GM19238 (cell line): ENCODE results near the gene ATP6V1C2.
A peak's percentile ranks its signal among the peaks of the same experiment; 100 is the strongest.

Experiments
- DNase-seq: peaks from one replicate; pipeline ENCODE4 v3.0.0; 2011; ENCODE audit warnings: low spot score; ENCODE audit not compliant: insufficient read length

Gene ATP6V1C2

GRCh38 chr2:10721396-10722251, at the start of gene ATP6V1C2:
ATP6V1C2 (plus strand) TSS chr2:10721630; CDS start chr2:10722850, 1,220 bp downstream.
- DNase-seq: peak; percentile 48

- DNase-seq: no peak
These were observed 46.3 kb upstream of the ATP6V1C2 start for GRCh38 chr2:10675131-10675530.

- no peak for DNase-seq
These were observed 43.2 kb upstream of the ATP6V1C2 start for GRCh38 chr2:10678225-10678624.

GRCh38 chr2:10680214-10680613, 41.2 kb upstream of the ATP6V1C2 start:
- DNase-seq: no peak

- DNase-seq: no peak
These were observed 40.5 kb upstream of the ATP6V1C2 start for GRCh38 chr2:10680957-10681356.

GRCh38 chr2:10686176-10686730, 35.2 kb upstream of the ATP6V1C2 start:
- no peak for DNase-seq

GRCh38 chr2:10688921-10689807, 32.3 kb upstream of the ATP6V1C2 start:
- peak; percentile 8 for DNase-seq

- DNase-seq: no peak
These were observed 29.9 kb upstream of the ATP6V1C2 start for GRCh38 chr2:10691521-10691920.

GRCh38 chr2:10700078-10700803, 21.2 kb upstream of the ATP6V1C2 start:
- DNase-seq: no peak

GRCh38 chr2:10704034-10704594, 17.3 kb upstream of the ATP6V1C2 start:
- no peak for DNase-seq

GRCh38 chr2:10706033-10706432, 15.4 kb upstream of the ATP6V1C2 start:
- DNase-seq: no peak

- DNase-seq: no peak
These were observed 13.6 kb upstream of the ATP6V1C2 start for GRCh38 chr2:10707831-10708230.

- DNase-seq: no peak
These were observed 12.0 kb upstream of the ATP6V1C2 start for GRCh38 chr2:10709290-10709939.

- no peak for DNase-seq
These were observed 9.1 kb upstream of the ATP6V1C2 start for GRCh38 chr2:10712185-10712809.

- no peak for DNase-seq
These were observed 4.8 kb upstream of the ATP6V1C2 start for GRCh38 chr2:10716581-10716980.

- no peak for DNase-seq
These were observed 3.8 kb upstream of the ATP6V1C2 start for GRCh38 chr2:10717628-10718027.

- no peak for DNase-seq
These were observed 1.1 kb upstream of the ATP6V1C2 start for GRCh38 chr2:10720306-10720705.

GRCh38 chr2:10720947-10721395, 459 bp upstream of the ATP6V1C2 start:
- DNase-seq: no peak

GRCh38 chr2:10722252-10722825, 909 bp downstream of the ATP6V1C2 start:
- DNase-seq: no peak
